ENCODE results near the gene ABHD6. TPM values are rescaled to one million over a fixed set of nuclear protein-coding genes. Genes with fewer than 3 reads are reported as not detected.

ABHD6 gene
- total RNA-seq, 4 donors from 2014 or later: 18.8 to 29.7 (median 19.5) TPM

- Histone ChIP-seq H3K27me3 (no peaks in the 10 kb centered on the region), H3K4me3 (no peak overlapping the region), H3K4me1 (peaks cover 0 to 22% (median 0%) of the 10 kb centered on the region in 4 donors), H3K27ac (no peak overlapping the region), H3K36me3 (no peaks in the 10 kb centered on the region), H3K9me3 (no peaks in the 10 kb centered on the region)
- no peak for DNase-seq (ENCODE audit: low spot score in 2 of 2)
- TF ChIP-seq EP300 (IDR thresholded peaks at IDR 0.05) (no peak), CTCF (IDR thresholded peaks at IDR 0.05) (no peak), POLR2A (IDR thresholded peaks at IDR 0.05) (no peak)
- WGBS, 2 donors: 87% methylated on average over 9 of the region's 9 CpGs
These were observed 34.7 kb upstream of the ABHD6 start for GRCh38 chr3:58202917-58203360.

GRCh38 chr3:58203541-58203940, 34.1 kb upstream of the ABHD6 start:
- 93 to 98% methylated on average over 4 of the region's 4 CpGs for WGBS, 2 donors

GRCh38 chr3:58204720-58205119, 32.9 kb upstream of the ABHD6 start:
- TF ChIP-seq EP300 (IDR thresholded peaks at IDR 0.05): no peak
- no peak for TF ChIP-seq POLR2A (IDR thresholded peaks at IDR 0.05)
- TF ChIP-seq CTCF (IDR thresholded peaks at IDR 0.05): no peak
- Histone ChIP-seq H3K27ac (no peak overlapping the region), H3K4me3 (no peak overlapping the region), H3K4me1 (peaks cover 0 to 8% (median 0%) of the 10 kb centered on the region in 4 donors), H3K27me3 (no peaks in the 10 kb centered on the region), H3K36me3 (no peaks in the 10 kb centered on the region), H3K9me3 (no peaks in the 10 kb centered on the region)
- 83 to 88% methylated on average over 4 of the region's 4 CpGs for WGBS, 2 donors
- no peak for DNase-seq (ENCODE audit: low spot score in 2 of 2)

More at GRCh38 chr3:58203541-58203940, 34.1 kb upstream of the ABHD6 start:
- H3K4me3 ChIP-seq: no peak overlapping the region
- DNase-seq (ENCODE audit: low spot score in 2 of 2): no peak
- no peak overlapping the region for H3K27ac ChIP-seq
- TF ChIP-seq POLR2A (IDR thresholded peaks at IDR 0.05) (no peak), EP300 (IDR thresholded peaks at IDR 0.05) (no peak), CTCF (IDR thresholded peaks at IDR 0.05) (no peak)
- no peaks in the 10 kb centered on the region for H3K27me3 ChIP-seq
- peaks cover 0 to 16% (median 0%) of the 10 kb centered on the region in 4 donors for H3K4me1 ChIP-seq
- no peaks in the 10 kb centered on the region for H3K36me3 ChIP-seq
- H3K9me3 ChIP-seq: no peaks in the 10 kb centered on the region

- Histone ChIP-seq H3K4me1 (peaks cover 0 to 3% (median 0%) of the 10 kb centered on the region in 4 donors), H3K27me3 (no peaks in the 10 kb centered on the region), H3K27ac (no peak overlapping the region), H3K36me3 (no peaks in the 10 kb centered on the region), H3K9me3 (no peaks in the 10 kb centered on the region), H3K4me3 (no peak overlapping the region)
- DNase-seq (ENCODE audit: low spot score in 2 of 2): no peak
- 82 to 89% methylated on average over 4 of the region's 4 CpGs for WGBS, 2 donors
- TF ChIP-seq POLR2A (IDR thresholded peaks at IDR 0.05) (no peak), EP300 (IDR thresholded peaks at IDR 0.05) (no peak), CTCF (IDR thresholded peaks at IDR 0.05) (no peak)
These were observed 31.6 kb upstream of the ABHD6 start for GRCh38 chr3:58205981-58206380.

GRCh38 chr3:58206406-58207011, 31.1 kb upstream of the ABHD6 start:
- TF ChIP-seq POLR2A (IDR thresholded peaks at IDR 0.05): no peak
- TF ChIP-seq EP300 (IDR thresholded peaks at IDR 0.05): no peak
- TF ChIP-seq CTCF (IDR thresholded peaks at IDR 0.05): no peak
- Histone ChIP-seq H3K36me3 (no peaks in the 10 kb centered on the region), H3K27ac (no peak overlapping the region), H3K4me1 (no peaks in the 10 kb centered on the region), H3K4me3 (no peak overlapping the region), H3K27me3 (no peaks in the 10 kb centered on the region), H3K9me3 (no peaks in the 10 kb centered on the region)
- DNase-seq (ENCODE audit: low spot score in 2 of 2): no peak
- whole genome bisulfite sequencing, 2 donors: 80 to 93% methylated on average over 5 of the region's 5 CpGs

All from tibial nerve (tissue), 4 donors.